ENCODE data around the gene CDKN2B-AS1.

CDKN2B-AS1 gene

DNA sequence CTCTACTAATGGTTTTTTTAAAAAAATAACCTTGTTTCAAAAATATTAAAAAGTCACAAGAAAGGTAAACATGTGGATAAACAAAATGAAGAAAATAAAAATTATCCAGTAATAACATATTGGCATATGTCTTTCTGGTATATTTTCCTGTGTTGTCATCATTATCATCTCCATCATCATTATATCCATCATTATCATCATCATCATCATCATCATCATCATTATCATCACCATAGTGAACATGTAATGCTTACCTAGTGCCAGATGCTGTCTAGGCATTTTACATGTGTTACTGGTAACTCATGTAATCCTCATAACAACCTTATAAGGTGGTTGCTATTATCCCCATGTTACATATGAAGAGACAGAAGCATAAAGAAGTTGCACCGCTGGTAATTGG, 126.0 kb downstream of the CDKN2B-AS1 start:
- DNase-seq: no peak

DNA sequence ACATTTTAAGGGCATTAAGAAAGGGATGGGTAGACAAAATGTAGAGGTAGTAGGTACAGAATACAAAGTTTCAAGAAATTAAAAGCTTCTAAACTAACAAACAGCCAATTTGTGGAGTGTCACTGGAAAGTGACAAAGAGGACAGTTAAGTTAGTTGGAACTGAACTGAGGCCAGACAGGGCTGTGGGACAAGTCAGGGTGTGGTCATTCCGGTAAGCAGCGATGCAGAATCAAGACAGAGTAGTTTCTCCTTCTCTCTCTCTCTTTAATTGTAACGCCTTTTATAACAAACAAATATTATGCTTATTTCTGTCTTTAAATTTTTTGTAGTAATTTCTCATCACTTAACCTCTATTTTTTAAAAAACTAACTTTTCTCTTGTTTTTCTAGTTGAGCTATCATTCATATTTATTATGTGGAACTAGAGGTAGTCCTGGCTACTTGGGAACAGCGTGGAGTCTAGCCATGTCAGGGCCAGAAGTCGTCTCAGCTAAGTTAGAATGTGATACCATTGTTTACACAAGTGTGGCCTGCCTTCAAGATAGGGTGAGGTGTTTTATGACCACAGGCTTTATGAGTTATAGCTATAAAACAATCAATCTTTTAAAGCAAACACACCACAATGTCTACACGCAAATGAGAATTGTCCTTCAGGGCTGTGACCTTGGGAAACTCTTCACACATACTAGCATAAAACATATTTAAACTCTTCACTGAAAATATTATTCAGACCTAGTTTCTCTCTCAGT, 129.8 kb downstream of the CDKN2B-AS1 start:
- DNase-seq: no peak

DNA sequence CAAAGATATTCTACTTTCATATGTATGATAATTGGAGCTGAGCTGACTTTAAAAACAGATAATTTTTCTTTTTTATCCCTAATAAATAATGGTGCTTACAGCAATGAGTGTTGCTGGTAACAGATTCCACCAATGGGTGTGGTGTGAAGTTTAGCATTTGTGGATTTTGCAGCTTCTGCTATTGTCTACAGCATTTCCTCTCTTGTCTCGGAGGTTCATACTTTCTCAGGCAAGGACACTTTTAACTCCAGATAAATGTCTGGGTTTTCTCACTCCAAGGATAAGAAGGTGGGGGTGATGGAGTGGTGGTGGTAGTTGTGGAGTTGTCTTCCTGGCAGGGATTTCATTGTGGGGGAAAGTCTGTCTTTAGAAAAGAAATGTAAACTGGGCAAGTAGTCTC, 134.5 kb downstream of the CDKN2B-AS1 start:
- no peak for DNase-seq

DNA sequence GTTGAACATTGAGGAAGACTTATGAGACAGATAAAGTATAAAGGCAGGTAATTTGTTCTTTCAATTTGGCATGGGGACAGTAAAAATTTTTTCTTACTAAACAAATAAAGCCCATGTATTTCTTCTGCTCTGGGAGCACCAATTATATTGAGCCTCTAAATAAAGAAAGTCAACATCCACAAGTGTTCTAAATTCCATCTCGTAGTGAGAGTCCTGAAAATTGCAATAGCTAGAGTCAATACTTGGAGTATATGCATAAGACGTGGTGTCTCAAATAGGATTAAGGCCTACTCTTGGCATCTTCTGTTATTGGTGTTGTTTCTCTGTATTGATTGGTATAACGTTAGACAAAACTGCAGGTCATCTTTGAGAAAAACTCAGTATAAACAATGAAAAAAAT, 135.0 kb downstream of the CDKN2B-AS1 start:
- DNase-seq: no peak

DNA sequence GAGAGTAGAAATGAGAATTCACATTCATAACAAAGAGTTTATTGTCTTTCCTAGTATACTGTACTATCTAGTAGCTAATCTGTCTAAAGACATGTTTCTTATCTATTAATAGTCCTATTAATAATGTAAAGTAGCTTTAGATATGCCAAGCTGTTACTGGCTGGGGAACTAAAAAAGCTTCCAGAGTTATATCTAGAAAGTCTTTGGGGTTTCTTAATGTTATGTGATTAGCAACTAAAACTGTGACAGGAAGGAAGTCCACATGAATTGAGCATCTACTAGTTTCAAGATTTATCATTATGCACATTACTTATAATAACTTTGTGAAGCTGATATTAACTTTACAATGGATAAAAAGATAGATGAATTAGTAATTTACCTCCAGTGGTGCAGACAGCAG, 137.2 kb downstream of the CDKN2B-AS1 start:
- DNase-seq: no peak

DNA sequence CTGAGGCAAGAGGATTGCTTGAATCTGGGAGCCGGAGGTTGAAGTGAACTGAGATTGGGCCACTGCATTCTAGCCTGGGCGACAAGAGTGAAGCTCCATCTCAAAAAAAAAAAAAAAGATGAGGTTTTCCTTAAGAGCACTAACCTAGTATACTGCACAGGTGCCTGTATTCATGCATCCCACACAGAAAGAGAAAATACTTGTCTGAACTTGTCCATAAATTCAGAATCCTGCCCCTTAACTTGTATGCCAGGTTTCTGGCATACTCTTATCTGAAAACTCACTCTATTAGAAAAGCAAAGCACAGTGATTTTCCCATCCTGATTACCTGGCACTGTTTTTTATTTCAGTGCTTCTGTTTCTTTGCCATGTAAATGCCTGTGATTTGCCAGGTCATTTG, 139.8 kb downstream of the CDKN2B-AS1 start:
- DNase-seq: no peak

DNA sequence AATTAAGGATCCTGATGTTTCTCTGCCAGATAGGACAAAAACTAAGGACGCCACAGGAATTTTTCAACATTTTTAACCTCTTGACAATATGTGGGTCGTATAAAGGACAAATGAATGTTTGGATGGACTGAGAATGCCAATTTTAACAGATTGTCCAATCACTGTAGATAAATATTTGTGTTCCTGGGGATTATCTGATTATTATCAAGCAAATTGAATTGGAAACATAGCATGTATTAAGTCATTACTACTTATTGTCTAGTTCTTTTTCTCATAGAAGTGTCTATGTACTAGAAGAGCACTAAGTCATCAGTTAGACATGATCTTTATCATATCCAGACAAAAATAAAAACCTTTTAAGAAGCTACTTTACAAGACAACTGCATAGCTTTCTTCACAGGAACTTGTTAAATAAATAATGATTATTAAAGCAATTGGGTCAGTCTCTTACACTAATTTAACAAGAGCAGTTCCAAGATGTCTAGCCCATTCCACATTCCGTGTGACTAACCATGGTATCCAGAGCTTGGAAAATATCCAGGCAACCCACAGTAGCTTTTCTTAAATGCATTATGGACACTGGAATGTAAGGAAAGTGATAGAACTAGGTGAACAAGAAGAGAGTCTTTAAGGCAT, 142.0 kb downstream of the CDKN2B-AS1 start:
- no peak for DNase-seq

DNA sequence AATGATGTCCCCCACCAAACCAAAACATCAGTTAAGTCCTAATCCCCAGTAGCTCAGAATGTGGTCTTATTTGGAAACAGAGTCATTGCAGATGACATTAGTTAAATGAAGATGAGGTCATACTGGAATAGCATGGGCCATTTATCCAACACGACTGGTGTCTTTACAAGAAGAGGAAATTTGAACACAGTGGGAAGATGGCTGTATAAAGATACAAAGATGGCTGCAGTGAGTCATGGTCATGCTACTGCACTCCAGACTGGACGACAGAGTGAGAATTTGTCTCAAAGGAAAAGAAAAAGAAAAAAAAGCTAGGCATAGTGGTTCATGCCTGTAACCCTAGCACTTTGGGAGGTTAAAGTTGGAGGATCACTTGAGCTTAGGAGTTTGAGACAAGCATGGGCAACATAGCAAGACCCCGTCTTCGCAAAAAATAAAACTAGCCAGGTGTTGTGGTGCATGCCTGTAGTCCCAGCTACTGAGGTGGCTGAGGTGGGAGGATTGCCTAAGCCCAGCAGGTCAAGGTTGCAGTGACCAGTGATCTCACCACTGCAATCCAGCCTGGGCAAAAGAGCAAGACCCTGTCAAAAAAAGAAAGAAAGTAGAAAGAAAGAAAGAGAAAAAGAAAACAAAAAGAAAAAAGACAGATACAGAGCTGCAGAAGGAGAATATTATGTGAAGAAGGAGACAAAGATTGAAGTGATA, 144.5 kb downstream of the CDKN2B-AS1 start:
- no peak for DNase-seq

DNA sequence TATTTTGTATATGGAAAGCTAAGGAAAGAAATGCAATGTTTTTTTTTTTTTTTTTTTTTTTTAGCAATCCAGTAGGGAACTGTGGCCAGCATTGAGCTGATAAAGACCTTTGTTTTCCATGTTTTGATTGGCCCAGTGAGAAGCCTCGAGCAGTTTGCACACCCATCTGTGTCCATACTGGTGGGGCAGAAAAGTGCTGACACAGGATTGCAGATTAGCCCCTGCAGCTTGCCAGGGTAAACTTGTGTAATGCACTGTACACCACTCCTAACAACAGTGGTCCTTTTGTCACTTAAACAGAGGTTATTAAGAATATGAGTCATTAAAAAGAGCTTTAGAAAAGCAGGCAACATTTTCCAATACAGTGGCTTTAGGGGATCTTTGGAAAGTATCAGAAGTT, 147.3 kb downstream of the CDKN2B-AS1 start:
- no peak for DNase-seq

DNA sequence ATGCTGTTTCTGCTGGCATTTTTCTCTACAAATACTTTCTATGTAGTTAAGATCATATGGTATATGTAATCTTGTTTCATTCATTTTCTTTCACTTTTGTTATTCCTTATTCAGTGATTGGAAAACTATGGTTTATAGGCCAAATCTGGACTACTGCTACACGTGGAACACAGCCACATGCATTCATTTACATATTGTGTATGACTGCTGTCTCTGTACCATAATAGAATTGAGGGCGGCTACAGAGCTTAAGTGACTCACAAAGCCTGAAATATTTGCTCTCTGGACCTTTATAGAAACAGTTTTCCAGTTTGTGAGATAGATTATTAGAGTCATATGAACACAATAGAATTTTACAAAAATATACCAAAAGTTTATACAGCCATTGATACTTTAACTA, 148.1 kb downstream of the CDKN2B-AS1 start:
- no peak for DNase-seq

DNA sequence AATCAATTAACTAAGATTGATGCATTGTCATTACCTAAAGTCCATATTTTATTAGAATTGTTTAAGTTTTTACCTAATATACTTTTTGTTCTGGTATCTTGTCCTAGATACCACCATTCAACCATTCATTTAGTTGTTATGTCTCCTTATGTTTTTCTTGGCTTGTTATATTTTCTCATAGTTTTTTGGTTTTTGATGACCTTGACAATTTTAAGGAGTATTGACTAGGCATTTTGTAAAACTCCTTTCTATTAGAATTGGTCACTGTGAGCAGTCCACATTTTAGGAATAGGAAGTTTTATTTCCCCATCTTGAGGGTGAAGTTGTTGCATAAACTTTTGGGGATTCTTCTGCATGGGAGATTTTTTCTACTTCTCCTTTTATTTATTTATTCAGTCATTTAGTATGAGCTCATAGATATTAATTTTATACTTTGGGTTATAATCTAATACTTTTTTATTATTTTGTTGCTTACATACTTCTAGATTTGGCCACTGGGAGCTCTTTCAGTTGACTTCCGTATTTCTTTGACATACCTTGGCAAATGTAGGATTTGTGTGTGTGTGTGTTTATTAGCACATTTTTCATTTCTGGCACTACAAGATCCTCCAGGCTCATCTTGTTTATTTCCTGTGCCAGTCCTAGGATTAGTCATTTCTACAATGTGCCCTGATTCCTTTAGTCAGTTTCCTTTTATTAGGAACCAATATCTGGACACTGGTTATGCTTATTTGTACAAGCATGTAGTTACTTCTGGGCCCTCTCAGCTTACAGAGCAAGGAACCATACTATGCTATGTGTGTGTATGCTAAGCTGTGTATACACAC, 149.4 kb downstream of the CDKN2B-AS1 start:
- no peak for DNase-seq

DNA sequence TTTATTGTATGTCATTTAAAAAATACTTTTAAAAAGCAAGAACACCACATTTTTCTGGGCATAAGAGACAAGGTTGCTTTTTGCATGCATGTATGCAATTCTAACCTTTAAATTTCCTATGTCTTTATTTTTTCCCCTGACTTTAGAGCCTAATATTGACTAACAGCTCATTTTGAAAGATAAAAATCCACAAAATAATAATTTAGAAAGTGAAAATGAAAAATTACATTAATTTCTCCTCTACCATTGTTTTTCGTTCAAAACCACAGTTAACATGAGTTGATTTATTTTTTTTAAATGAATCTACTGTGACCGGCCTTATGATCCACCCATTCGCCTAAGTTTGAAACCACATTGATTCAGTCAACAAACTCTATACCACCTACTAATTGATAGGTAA, 152.0 kb downstream of the CDKN2B-AS1 start:
- DNase-seq: no peak

DNA sequence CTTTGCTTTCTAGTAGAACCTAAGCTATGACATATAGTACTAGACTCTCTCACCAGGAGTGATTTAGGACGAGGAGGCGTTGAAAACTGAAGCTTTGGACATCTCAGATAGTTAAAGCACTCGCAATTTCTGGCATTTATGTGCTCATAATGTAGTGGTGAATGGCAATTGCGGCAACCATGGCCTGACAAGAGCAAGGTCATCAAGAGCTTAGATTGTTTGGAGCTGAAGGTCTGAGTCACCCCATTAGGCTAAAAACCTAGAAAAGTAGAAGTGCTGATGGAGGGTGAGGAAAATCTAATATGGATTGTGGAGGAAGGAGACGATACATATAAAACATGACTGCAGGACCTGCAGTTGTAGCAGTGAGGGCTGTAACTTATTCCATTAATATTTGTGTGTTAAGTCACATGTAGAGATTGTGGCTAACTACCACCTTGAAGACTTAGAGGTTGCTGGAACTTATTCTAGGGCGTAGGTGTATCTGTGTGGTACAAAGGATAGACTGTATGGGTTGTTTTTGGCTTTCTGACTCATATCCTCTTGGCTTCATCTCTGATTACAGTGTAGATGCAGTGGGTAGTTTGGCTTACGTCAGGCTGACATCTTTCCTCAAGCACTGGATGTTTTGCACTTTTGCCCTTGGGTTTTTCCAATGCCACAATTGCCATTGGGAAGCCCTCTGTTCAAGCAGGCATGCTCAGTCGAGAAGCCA, 153.4 kb downstream of the CDKN2B-AS1 start:
- peak in 1 of 2 donors; percentile 32 for DNase-seq

DNA sequence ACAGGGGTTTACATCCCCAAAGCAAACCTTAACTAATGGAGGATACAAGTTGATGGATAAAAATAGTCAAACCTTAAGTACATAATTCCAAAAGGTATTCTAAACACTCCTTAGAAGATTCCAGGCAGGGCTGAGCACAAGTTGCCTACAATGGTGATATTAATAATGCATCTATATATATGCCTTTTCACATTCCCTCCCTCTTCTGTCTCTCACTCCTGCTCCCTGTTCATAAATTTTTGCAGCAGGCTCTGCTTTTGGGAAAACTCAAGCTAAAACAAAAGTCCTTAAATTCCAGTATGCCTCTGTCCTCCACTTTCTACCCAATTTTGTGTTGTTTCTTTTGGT, 153.9 kb downstream of the CDKN2B-AS1 start:
- no peak for DNase-seq

DNA sequence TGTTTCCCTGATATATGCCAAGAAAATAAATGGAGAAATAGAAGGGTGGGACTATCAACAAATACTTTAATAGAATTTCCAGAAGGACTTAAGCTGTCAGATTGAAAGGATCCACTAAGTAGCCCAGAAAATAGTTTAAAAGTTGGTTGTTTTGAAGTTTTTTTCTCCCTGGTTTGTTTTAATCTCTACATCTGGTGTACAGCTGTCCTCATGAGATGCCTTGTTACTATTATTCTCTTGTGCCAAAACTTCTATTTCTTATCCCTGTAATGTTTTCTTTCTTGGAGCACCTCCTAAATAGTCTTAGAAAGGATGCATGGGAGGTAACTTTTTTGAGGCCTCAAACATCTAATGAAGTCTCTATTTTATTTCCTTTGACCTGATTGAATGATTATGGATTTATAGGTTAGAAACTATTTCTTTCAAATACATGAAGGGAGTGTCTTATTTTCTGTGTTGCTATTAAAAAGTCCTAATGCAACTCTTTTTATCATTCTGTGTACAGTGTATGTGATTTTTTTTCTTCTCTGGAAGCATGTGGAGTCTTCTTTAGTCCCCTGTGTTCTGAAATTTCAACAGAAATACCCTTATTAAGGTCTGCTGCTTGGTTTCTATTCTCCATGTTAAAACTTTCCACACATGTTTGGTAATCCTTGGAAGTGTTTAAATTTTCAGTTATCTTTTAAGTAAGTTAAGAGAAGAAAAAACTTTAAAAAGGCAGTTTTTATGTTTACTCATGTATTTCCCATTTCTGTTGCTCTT, 154.5 kb downstream of the CDKN2B-AS1 start:
- no peak for DNase-seq

DNA sequence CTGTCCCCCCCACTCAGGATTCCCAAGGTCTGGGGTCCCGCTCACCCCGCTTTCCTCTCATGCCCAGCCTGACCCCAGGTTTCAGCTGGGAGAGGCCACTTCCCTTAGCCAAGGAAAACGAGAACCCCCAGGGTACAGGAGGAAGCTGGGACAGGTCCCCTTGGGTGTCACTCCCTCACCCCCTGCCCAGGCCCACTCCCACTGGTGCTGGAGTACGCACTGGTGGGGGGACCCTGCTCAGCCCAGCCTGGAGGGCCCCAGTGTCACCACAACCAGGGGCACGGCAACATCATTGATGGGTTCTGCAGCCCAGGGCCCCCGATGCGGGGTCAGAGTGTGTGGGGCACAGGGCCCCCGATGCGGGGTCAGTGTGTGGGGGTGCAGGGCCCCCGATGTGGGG, 159.5 kb downstream of the CDKN2B-AS1 start:
- no peak for DNase-seq

DNA sequence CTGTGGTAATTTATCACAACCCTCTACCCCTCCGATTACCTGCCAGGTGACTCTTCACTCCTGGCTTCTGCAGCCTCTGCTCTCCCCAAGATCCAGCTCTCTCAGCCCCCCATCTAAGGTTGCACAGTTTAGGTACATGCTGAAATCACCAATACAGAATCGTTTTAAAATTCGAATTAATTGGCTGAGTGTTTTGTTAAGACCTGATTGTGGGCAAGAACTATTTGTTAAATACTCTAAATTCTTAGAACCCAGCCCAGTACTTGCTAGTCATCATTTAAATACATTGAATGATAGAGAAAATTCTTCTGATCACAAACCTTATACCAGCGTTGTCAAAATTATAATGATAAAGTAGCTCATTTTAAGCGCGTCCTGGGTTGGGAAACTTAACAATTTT, 162.0 kb downstream of the CDKN2B-AS1 start:
- no peak for DNase-seq

DNA sequence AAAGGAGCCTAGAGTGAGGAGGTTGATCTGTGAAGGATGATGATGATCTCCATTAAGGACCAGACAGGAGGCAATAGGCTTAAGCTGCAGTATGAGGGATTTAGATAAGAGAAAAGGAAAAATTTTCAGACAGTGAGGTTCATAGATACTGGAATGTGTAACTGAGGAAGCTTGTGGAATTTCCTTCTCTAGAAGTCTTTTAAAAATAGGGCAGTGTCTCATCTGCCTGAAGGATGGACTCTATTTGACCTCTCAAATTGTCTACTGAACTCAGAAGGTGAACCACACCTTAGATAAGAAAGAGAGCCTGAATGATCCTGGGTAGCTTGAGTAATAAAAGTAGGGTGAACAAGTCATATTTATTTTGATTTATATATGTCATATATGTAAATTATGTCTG, 162.7 kb downstream of the CDKN2B-AS1 start:
- no peak for DNase-seq

DNA sequence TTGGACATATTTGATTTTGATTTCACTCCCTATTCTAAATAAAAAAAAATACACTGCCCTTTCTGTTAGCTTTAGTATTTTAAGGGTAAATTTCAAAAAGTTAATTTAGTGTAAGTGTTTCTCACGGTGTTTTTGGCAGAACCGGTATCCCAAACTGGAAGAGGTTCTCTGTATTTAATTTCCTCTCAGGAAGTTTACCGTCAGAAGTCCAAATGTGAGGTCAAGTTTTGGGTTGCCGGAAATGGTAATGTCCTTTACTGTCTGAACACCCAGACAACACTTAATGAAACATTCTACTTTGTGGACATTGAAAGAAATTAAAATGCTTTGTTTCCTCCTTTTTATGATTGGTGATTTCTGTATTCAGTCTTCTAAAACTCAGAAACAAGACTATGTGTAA, 163.2 kb downstream of the CDKN2B-AS1 start:
- no peak for DNase-seq

DNA sequence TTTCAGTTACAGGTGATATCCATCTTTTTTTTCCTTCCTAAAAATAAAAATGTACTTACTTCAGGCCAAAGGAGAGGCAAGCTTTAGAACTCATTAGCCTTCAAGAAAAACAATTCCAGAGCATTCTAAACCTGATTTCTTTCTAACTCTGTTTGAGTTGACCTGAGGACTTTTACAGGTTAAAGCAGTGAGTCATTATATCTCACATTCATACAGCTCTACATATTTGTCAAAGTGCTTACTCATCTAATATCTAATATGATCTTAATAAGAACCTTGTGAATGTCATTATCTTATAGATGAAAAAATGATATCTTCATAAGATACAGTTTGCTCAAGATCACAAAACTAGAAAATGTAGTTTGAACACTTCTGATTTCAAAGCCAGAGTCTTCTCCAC, 163.7 kb downstream of the CDKN2B-AS1 start:
- DNase-seq: no peak

DNA sequence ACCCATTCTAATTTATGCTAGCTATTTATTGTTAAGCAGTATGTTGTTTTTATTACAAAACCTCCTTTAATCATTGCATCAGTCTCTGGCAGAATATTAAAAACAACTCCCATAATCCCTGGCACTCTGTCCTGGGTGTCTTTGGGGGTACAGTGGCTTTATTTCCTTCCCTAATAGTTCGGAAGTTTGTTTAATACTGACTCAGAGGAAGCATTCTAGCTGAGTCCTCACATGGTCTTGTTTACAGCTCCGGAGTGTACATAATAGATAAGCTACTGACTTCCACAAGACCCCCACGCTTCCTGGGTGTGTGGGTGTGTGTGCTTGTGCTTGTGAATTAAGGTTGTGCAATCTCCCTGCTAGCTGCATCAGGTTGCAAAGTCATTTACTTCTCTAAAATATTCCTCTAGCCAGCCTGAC, 164.3 kb downstream of the CDKN2B-AS1 start:
- DNase-seq: no peak

DNA sequence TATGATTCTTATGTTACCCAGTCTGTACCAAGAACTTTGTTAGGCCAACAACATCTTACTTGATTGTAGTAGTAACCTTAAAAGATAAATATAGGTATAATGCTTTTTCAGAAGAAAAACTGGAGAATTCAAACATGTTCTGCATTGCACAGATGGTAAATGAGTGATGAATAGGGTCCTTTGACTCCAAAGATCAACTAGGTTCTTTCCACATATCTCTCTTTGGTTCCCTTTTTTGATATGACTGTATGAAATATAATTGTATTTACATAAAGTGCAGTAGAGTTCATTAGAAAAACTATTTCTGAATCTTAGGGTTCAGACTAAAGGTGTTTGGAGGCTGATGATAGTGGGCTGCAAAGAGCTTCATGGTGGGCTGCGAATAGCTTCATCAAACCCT, 165.0 kb downstream of the CDKN2B-AS1 start:
- no peak for DNase-seq

Data from stimulated activated CD4-positive, alpha-beta T cell treated with anti-CD3 and anti-CD28 coated beads, Interleukin-2, amount 100 ng/mL, for 24 hours (primary cell).